Common myeloid progenitor, CD34-positive (primary cell): Measurements from ENCODE around the gene ATOH8.

Experiments
- CTCF ChIA-PET: fragments of 350-600 bp; sonication (Branson Sonifier 250); formaldehyde crosslinking; loops from one replicate; lab custom pipeline; 2021; ENCODE audit warnings: antibody characterized with exemption; lab: Charles Lee
- POLR2A ChIA-PET: fragments of 350-600 bp; sonication (Branson Sonifier 250); formaldehyde crosslinking; loops from one replicate; lab custom pipeline; 2021; ENCODE audit warnings: antibody characterized with exemption; lab: Charles Lee
- DNase-seq, 3 donors: peaks; one replicate each; pipeline versions ENCODE4 v3.0.0 to v3.0.0-alpha.2; 2013
- H3K27ac ChIP-seq, 2 experiments: 1 replicate in 1 of 2; 2 replicates in 1 of 2; pipeline ENCODE4 v1.7.0; 2013; ENCODE audit warnings: inconsistent platforms in 2 of 2, low read length in 2 of 2, mild to moderate bottlenecking in 2 of 2, low read depth in 1 of 2, moderate library complexity in 1 of 2; ENCODE audit not compliant: severe bottlenecking in 2 of 2, insufficient read depth in 1 of 2, poor library complexity in 1 of 2
- H3K27me3 ChIP-seq, 5 experiments: replicated peaks in 2 of 5; 1 replicate in 3 of 5; 2 replicates in 2 of 5; pipeline versions ENCODE4 v1.6.1 to v1.7.0; 2013; ENCODE audit warnings: low read length in 4 of 5, mild to moderate bottlenecking in 2 of 5, moderate library complexity in 2 of 5, inconsistent platforms in 1 of 5; ENCODE audit not compliant: insufficient read depth in 5 of 5, control insufficient read depth in 4 of 5
- H3K36me3 ChIP-seq, 4 experiments: 1 replicate in 2 of 4; 2 replicates in 2 of 4; pipeline versions ENCODE4 v1.6.1 to v1.7.0; 2013; ENCODE audit warnings: low read length in 3 of 4, control low read depth in 1 of 4, mild to moderate bottlenecking in 1 of 4; ENCODE audit not compliant: control insufficient read depth in 4 of 4, insufficient read depth in 4 of 4
- H3K4me1 ChIP-seq, 4 experiments: 1 replicate in 3 of 4; 2 replicates in 1 of 4; pipeline versions ENCODE4 v1.6.1 to v1.7.1; 2013; ENCODE audit warnings: low read length in 3 of 4, mild to moderate bottlenecking in 3 of 4, control low read depth in 1 of 4, inconsistent platforms in 1 of 4, moderate library complexity in 1 of 4; ENCODE audit not compliant: control insufficient read depth in 4 of 4, insufficient read depth in 4 of 4; ENCODE audit errors: control extremely low read depth in 1 of 4
- H3K4me3 ChIP-seq, 7 experiments: 1 replicate in 4 of 7; 2 replicates in 3 of 7; pipeline versions ENCODE4 v1.5.1 to v1.7.0; 2013; ENCODE audit warnings: mild to moderate bottlenecking in 7 of 7, low read length in 6 of 7, moderate library complexity in 6 of 7, inconsistent platforms in 2 of 7, low read depth in 2 of 7, control low read depth in 1 of 7; ENCODE audit not compliant: insufficient read depth in 4 of 7, control insufficient read depth in 1 of 7; ENCODE audit errors: extremely low read depth in 1 of 7
- H3K9me3 ChIP-seq, 5 experiments: 1 replicate in 4 of 5; 2 replicates in 1 of 5; pipeline versions ENCODE4 v1.6.1 to v1.7.1; 2013; ENCODE audit warnings: low read length in 4 of 5, mild to moderate bottlenecking in 2 of 5, inconsistent platforms in 1 of 5, low read depth in 1 of 5, moderate library complexity in 1 of 5; ENCODE audit not compliant: control insufficient read depth in 4 of 5, insufficient read depth in 2 of 5; ENCODE audit errors: control extremely low read depth in 1 of 5
- WGBS: methylation state at CpG from one replicate; pipeline ENCODE4 v1.1.5; 2013; ENCODE audit not compliant: insufficient coverage; 5-methylcytosine and 5-hydroxymethylcytosine counted together

The ATOH8 gene

DNA sequence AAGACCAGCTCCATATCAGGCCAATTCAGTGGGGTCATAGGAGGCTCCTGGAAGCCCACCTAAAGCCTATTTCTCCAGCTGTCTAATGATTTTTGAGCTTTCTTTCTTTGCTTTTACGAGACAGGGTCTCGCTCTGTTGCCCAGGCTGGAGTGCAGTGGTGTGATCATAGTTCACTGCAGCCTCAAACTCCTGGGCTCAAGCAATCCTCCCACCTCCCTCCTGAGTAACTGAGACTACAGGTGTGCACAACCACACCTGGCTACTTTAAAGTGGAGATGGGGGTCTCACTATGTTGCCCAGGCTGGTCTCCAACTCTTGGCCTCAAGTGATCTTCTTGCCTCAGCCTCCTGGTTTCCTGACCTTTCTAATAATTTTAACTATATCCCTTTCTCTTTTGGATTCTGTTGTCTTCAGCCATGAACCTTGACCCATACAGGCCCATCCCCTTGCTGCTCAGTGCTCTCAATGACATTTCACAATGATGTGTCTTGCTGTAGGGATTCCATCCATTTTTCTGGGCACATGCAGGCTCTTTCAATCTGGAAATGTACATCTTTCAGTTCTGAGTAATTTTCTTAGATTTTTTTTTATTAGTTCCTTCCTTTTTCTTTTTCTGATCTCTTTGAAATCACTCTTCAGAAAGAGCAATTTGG lies 30.0 kb upstream of the ATOH8 start:
- WGBS = 100% methylated on average over 2 of the region's 2 CpGs
- no peak overlapping the region for H3K4me3 ChIP-seq
- H3K9me3 ChIP-seq = no peaks in the 10 kb centered on the region
- H3K4me1 ChIP-seq = peaks cover 0 to 6% (median under 1%) of the 10 kb centered on the region in 4 experiments
- DNase-seq = no peak
- ChIA-PET CTCF (interaction anchor here (0.8 to 2.1 kb wide), 15 partner anchors 8 to 365 kb away, joined by 3 to 17 read pairs (median 4); no protein-coding TSS in a partner anchor), POLR2A (no interaction called here)
- no peak overlapping the region for H3K27ac ChIP-seq
- H3K36me3 ChIP-seq = no peaks in the 10 kb centered on the region
- peaks cover 0 to 5% (median 2%) of the 10 kb centered on the region in 5 experiments for H3K27me3 ChIP-seq

DNA sequence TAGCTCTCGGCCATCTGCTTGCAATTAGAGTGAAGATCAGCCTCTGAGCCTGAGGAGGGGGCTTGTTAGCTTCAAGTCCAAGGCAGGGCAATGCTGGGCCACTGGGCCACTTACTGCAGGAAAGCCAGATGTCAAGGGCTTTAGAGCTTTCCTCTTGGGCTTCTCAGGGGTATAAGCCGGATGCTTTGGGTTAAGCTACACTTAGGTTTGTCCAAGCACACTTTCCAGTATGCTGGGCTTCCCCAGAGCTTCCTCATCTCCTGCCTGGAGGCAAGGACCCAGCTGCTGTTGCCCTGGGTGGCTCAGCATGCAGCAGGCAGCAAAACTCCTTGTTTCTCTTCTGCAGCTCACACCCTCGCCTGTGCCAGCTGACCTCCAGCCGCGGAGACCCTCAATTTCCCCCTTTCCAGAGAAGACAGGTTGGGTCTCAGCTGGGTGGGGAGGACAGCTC lies 29.0 kb upstream of the ATOH8 start:
- WGBS = 100% methylated on average over 3 of the region's 5 CpGs
- CTCF ChIA-PET = interaction anchor here (0.8 to 2.4 kb wide), 16 partner anchors 9 to 364 kb away, joined by 3 to 17 read pairs (median 4); no protein-coding TSS in a partner anchor
- POLR2A ChIA-PET = no interaction called here

DNA sequence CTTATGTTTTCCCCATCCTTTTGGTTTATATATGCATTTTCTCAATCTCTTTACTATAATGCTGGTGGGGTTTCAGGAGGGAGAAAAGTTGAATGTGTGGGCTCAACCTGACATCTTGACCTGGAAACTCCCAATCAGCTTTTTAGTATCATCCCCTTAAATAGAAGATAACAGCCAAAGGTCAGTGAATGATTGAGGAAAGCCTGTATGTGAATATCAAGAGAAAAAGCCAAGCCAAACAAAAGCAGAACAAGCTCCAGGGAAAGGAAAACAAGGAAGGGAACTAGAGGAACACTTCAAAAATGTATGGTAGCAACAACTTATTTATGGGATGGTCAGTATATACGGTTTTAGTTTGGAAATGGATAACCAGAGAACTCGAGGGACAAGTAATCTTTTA lies 28.3 kb upstream of the ATOH8 start:
- no peak for DNase-seq
- CTCF ChIA-PET = interaction anchor here (0.8 to 2.4 kb wide), 13 partner anchors 13 to 363 kb away, joined by 3 to 17 read pairs (median 5); no protein-coding TSS in a partner anchor

More for the DNA sequence above, 29.0 kb upstream of the ATOH8 start:
- Histone ChIP-seq H3K36me3 (no peaks in the 10 kb centered on the region), H3K9me3 (no peaks in the 10 kb centered on the region), H3K4me3 (no peak overlapping the region), H3K4me1 (peaks cover 0 to 6% (median 2%) of the 10 kb centered on the region in 4 experiments), H3K27ac (no peak overlapping the region), H3K27me3 (peaks cover 0 to 5% (median 2%) of the 10 kb centered on the region in 5 experiments)
- DNase-seq = no peak

DNA sequence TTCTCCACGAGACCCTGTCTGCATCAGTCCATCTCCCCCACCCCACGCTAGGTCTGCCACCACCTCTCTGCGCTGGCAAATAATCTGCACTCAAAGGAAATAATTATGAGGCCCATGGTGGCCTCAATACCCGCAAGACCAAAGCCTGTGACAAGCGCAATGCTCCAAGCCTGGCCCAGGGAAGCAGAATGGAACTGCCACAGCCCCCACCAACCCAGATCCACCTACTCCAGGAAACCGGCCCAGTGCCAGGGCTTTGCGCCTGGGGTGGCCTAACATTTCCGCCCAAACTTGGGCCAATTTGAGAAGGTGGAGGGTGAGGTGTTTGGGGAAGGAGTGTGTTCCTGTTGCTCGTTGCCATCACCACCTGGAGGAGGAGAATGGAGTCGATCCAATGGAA lies 26.0 kb upstream of the ATOH8 start:
- 100% methylated on average over 3 of the region's 10 CpGs for WGBS
- no peaks in the 10 kb centered on the region for H3K9me3 ChIP-seq
- H3K4me1 ChIP-seq = peaks cover 0 to 6% (median 2%) of the 10 kb centered on the region in 4 experiments
- H3K27me3 ChIP-seq = peaks cover 0 to 5% (median 2%) of the 10 kb centered on the region in 5 experiments
- no peak for DNase-seq
- CTCF ChIA-PET = interaction anchor here (1.6 kb wide), 1 partner anchor 84 kb away, joined by 5 read pairs; no protein-coding TSS in a partner anchor
- H3K27ac ChIP-seq = no peak overlapping the region
- no peaks in the 10 kb centered on the region for H3K36me3 ChIP-seq
- POLR2A ChIA-PET = no interaction called here
- no peak overlapping the region for H3K4me3 ChIP-seq

More for the DNA sequence above, 28.3 kb upstream of the ATOH8 start:
- no CpG with 5 or more reads among the region's 2 CpGs for WGBS
- Histone ChIP-seq H3K4me1 (peaks cover 0 to 6% (median 2%) of the 10 kb centered on the region in 4 experiments), H3K4me3 (no peak overlapping the region), H3K27me3 (peaks cover 0 to 5% (median 2%) of the 10 kb centered on the region in 5 experiments), H3K9me3 (no peaks in the 10 kb centered on the region), H3K36me3 (no peaks in the 10 kb centered on the region), H3K27ac (no peak overlapping the region)
- POLR2A ChIA-PET = no interaction called here

DNA sequence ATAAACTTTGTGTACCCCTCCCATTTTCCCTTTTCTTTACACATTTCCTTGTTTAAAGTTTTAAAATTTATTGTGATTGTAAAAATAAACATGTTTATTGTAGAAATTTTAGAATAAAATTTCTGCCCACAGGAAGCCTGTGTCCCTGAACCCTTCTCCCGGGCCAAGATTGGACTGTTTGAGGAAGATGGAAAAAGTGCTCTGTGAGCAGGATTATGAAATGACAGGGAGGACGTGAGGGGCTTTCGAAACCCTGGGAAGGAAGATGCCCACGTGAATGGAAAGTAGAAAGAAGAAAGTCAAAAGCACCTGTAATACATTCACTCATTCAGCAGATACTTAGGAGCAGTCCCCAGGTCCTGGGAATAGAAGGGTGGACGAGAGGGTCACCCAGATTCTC lies 25.4 kb upstream of the ATOH8 start:
- Histone ChIP-seq H3K9me3 (no peaks in the 10 kb centered on the region), H3K4me1 (peaks cover 0 to 6% (median 2%) of the 10 kb centered on the region in 4 experiments), H3K27ac (no peak overlapping the region), H3K27me3 (peaks cover 0 to 5% (median 2%) of the 10 kb centered on the region in 5 experiments), H3K4me3 (no peak overlapping the region), H3K36me3 (no peaks in the 10 kb centered on the region)
- ChIA-PET CTCF (interaction anchor here (0.7 to 2.4 kb wide), 35 partner anchors 8 to 351 kb away, joined by 3 to 83 read pairs (median 5); partner anchors contain the start of gene ATOH8), POLR2A (interaction anchor here (1.0 kb wide), 1 partner anchor 86 kb away, joined by 3 read pairs; no protein-coding TSS in a partner anchor)
- no CpG with 5 or more reads among the region's 5 CpGs for WGBS
- no peak for DNase-seq

DNA sequence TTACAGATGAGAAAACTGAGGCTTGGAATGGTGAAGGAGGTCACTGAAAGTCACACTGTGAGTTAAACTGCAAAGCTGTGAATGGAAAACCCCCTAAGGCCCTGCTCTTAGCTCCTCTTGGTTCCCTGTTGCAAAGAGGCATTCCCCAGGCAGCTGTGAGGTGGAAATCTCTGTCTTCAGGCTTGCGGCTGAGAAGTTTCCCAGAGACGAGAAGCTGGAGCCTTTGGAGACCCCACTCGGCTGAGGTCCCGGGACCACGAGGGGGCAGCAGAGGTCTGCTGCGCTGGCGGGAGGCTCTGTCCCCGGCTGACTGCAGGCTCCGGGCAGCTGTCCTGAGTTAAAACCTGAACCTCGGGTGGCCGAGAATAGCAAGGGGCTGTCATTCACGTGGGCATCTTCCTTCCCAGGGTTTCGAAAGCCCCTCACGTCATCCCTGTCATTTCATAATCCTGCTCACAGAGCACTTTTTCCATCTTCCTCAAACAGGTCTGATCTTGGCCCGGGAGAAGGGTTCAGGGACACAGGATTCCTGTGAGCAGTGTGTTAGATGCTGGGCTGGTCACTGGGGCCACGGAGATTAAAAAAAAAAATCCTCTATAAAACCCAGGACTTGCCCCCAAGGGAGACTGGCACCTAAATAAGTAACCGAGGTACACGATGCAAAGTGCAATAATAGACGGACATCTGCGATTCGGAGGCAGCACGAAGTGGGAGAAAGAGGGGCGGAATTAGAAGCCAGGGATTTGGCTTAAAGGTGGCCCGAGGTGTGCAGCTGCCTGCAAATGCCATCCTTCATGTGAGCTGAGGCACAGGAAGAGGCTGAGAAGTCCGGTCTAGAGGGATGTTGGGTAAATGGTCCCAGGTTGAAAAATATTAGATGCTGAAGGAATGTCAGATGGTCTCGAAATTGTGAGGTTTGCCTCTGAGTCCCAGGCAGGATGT lies 24.6 kb upstream of the ATOH8 start:
- WGBS = 36% methylated on average over 22 of the region's 26 CpGs
- no peaks in the 10 kb centered on the region for H3K9me3 ChIP-seq
- H3K27me3 ChIP-seq = peaks cover 0 to 5% (median 2%) of the 10 kb centered on the region in 5 experiments
- H3K4me1 ChIP-seq = peaks cover 0 to 10% (median 4%) of the 10 kb centered on the region in 4 experiments
- H3K27ac ChIP-seq = no peak overlapping the region
- DNase-seq = peak; percentile 59 to 77 (median 73)
- no peaks in the 10 kb centered on the region for H3K36me3 ChIP-seq
- CTCF ChIA-PET = interaction anchor here (0.5 to 2.4 kb wide), 47 partner anchors 9 to 527 kb away, joined by 3 to 83 read pairs (median 4); partner anchors contain the start of gene ATOH8
- POLR2A ChIA-PET = interaction anchor here (0.7 to 1.0 kb wide), 3 partner anchors 76 to 471 kb away, joined by 3 read pairs; no protein-coding TSS in a partner anchor
- H3K4me3 ChIP-seq = no peak overlapping the region
